ENCODE measurements around the gene MCTP2.

DNA sequence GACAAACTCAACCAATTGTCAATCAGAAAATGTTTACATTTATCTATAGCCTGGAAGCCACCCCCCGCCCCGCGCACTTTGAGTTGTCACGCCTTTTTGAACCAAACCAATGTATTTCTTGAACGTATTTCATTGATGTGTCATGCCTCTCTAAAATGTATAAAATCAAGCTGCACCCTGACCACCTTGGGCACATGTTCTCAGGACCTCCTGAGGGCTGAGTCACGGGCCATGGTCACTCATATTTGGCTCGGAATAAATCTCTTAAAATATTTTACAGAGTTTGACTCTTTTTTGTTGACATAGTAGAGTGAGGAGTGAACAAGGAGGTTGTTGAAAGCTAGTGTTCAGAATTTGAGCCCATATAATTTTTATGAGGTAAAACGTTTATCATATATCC, 6.5 kb downstream of the MCTP2 start:
- TF ChIP-seq CHD2 (IDR thresholded peaks at IDR 0.05; ENCODE audit: low read length) (no peak), SP1 (IDR thresholded peaks at IDR 0.05; ENCODE audit: low read depth, low read length) (no peak), YY1 (IDR thresholded peaks at IDR 0.05; ENCODE audit: low read depth, low read length) (no peak), SP2 (IDR thresholded peaks at IDR 0.05; ENCODE audit: low read length) (no peak), SIN3A (conservative IDR thresholded peaks at IDR 0.05 in 1 of 2, IDR thresholded peaks at IDR 0.05 in 1 of 2; ENCODE audit: low read depth in 1 of 2, low read length in 2 of 2) (no peak), EP300 (IDR thresholded peaks at IDR 0.05; ENCODE audit: borderline replicate concordance in 1 of 2, low read depth in 2 of 2, low read length in 2 of 2) (no peak), EZH2 (IDR thresholded peaks at IDR 0.05; ENCODE audit: low read depth, low read length, severe bottlenecking) (no peak), CHD7 (IDR thresholded peaks at IDR 0.05; ENCODE audit: insufficient replicate concordance, low read length) (no peak), POLR2A (IDR thresholded peaks at IDR 0.05; ENCODE audit: control extremely low read depth in 1 of 2, low read depth in 2 of 2, low read length in 2 of 2) (no peak), ATF3 (IDR thresholded peaks at IDR 0.05; ENCODE audit: insufficient read depth, low read depth, low read length) (no peak), SIX5 (IDR thresholded peaks at IDR 0.05; ENCODE audit: low read depth, low read length) (no peak), BCL11A (IDR thresholded peaks at IDR 0.05; ENCODE audit: low read depth in 2 of 2, low read length in 2 of 2) (no peak)
- TF ChIP-seq, protein P1, sequence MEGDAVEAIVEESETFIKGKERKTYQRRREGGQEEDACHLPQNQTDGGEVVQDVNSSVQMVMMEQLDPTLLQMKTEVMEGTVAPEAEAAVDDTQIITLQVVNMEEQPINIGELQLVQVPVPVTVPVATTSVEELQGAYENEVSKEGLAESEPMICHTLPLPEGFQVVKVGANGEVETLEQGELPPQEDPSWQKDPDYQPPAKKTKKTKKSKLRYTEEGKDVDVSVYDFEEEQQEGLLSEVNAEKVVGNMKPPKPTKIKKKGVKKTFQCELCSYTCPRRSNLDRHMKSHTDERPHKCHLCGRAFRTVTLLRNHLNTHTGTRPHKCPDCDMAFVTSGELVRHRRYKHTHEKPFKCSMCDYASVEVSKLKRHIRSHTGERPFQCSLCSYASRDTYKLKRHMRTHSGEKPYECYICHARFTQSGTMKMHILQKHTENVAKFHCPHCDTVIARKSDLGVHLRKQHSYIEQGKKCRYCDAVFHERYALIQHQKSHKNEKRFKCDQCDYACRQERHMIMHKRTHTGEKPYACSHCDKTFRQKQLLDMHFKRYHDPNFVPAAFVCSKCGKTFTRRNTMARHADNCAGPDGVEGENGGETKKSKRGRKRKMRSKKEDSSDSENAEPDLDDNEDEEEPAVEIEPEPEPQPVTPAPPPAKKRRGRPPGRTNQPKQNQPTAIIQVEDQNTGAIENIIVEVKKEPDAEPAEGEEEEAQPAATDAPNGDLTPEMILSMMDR (IDR thresholded peaks at IDR 0.05; ENCODE audit: control extremely low read depth in 1 of 3, insufficient read depth in 1 of 3, low read depth in 1 of 3, low read length in 3 of 3) = no peak
